Activated effector memory CD4-positive, alpha-beta T cell treated with Interleukin-2 at 50 U/mL for 16 hours (primary cell): Measurements from ENCODE around the gene SFN.
A peak's percentile ranks its signal among the peaks of the same experiment; 100 is the strongest.
"Not testable (repeated sequence)": the region's sequence is repeated elsewhere in the genome, so short reads cannot be mapped to it uniquely, and the experiment has no call there.

Experiments
- DNase-seq: peaks from one replicate; pipeline ENCODE4 v3.0.0-alpha.2; 2020

SFN gene

GRCh38 chr1:26862781-26863684, at the start of gene SFN:
SFN (plus strand) TSS chr1:26863149; CDS start chr1:26863213, 64 bp downstream.
- DNase-seq, result peak; percentile 47

DNA sequence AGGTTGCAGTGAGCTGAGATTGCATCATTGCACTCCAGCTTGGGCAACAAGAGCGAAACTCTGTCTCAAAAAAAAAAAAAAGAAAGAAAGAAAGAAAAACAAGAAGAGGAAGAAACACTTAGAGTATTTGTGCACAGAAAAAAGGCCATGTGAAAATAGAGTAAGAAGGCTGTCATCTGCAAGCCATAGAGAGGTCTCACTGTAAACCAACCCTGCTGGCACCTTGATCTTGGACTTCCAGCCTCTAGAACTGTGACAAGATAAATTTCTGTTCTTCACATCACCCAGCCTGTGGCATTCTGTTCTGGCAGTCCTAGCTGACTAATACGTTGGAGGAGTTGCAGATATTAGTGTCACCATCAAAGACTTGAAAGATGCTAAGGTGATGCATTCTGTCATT, 48.6 kb upstream of the SFN start:
- DNase-seq, result no peak

DNA sequence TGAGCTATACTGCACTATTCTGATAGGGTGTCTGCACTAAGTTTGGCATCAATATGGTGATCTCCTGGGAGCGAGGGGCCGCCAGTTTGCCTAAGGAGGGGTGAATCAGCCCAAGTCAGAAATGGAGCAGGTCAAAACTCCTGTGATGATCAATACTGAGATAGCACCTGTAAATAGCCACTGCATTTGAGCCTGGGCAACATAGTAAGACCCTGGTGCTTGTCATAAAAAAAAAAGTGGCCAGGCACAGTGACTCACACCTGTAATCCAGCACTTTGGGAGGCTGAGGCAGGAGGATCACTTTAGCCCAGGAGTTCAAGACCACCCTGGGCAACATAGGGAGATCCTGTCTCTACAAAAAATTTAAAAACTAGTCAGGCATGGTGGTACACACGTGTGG, 48.1 kb upstream of the SFN start:
- DNase-seq, result no peak

GRCh38 chr1:26820784-26821269, 42.1 kb upstream of the SFN start:
- DNase-seq, result no peak

DNA sequence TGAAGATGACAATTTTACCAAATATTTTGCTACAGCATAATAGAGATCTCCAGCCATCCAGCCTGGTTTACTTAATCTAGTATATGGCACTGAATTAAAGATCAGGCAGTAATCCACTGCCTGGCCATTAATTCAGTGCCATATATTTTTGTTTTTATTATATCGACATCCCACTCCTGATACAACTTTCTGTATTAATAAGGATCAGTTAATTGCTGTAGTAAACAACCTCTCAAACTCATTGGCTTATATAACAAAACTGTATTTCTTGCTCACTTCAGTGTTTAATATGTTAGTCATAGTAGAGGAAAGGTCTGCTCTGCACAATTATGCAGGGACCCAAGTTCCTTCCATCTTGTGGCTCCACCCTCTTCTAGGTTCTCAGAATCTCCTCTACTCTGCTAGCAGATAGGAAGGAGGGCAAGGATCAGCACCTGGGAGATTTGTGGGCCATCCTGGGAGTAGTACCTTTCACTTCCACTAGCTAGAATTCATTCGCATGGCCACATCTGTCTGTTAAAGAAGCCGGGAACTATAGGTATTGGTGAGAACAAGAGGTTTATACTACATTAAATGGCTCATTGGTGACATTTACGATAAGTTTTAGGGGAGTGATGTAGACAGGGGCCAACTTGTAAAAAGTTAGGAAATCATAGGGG, 40.1 kb upstream of the SFN start:
- DNase-seq, result no peak

DNA sequence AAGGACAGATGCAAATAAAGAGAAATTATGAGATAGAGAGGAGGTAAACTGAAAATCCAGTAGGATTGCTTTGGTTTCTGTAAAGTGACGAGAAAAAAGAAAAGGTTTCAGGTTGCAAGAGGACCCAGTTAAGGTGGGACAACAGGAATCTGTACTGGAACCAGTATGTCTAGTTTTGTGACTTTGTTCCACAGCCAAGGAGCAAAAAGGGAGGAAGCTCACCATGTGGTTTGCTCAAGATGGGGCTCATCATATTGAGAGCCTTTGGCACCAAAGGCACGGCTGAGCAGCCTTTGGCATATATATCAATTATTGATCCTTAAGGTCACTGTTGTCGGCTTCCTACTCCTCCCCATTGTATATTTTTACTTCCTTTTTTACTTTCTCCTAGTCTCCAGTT, 38.2 kb upstream of the SFN start:
- no peak for DNase-seq

DNA sequence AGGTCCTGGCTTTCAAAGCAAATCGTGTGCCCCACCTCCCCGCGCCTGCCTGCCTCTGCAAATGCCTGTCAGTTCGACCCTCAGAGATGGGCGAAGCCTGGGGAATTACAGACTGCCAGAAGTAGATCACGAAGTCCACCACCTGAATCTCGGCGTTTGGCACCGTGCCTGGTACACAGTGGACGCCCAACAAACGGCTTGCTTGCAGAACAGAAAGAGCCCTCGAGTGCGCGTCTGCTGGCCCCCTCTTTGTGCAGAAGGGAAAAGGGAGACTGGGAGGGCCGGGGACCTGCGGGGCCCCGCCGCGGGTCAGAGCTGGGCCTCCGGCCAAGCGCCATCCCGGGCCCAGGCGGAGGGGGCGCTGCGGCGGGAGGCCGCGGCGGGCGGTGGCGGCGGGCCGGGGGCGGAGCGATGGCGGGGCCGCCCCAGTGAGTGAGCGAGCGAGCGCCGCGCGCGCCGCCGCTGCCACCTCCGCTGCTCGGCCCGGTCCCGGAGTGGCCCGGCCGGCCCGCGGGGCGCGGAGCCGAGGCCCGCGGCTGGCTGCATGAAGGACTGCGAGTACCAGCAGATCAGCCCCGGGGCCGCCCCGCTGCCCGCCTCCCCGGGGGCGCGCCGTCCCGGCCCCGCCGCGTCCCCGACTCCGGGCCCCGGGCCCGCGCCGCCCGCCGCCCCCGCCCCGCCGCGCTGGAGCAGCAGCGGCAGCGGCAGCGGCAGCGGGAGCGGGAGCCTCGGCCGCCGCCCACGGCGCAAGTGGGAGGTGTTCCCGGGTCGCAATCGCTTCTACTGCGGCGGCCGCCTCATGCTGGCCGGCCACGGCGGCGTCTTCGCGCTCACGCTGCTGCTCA, 36.5 kb upstream of the SFN start, which contains the start of gene ZDHHC18:
Gene ZDHHC18 (plus strand): TSS at position 428 of the 845 bp plus-strand sequence. CDS start 117 bp downstream, at position 545.
- DNase-seq, result peak; percentile 71

GRCh38 chr1:26827106-26827604, 35.8 kb upstream of the SFN start:
- no peak for DNase-seq

GRCh38 chr1:26827663-26828062, 35.3 kb upstream of the SFN start:
- DNase-seq, result no peak

- DNase-seq, result no peak
Measured at GRCh38 chr1:26828411-26828991, 34.4 kb upstream of the SFN start.

- no peak for DNase-seq
Measured at GRCh38 chr1:26829184-26829911, 33.6 kb upstream of the SFN start.

DNA sequence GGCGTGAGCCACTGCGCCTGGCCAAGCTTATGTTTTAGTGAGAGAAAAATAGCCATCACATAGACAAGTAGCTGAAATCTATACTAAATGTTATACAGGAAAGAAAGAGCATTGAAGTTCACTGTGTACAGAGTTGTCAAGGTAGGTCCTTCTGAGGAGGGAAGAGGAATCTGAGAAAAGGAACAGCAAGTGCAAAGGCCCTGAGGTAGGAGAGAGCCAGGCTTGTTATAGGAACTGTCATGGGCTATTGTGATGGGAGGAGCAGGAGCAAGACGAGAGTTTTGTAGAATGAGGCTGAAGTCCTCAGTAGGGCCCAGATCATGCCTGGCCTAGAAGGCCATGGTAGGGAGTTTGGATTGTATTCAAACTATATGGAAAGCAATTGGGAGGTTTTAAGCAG, 31.9 kb upstream of the SFN start:
- DNase-seq, result no peak

GRCh38 chr1:26831546-26832248, 31.3 kb upstream of the SFN start:
- DNase-seq, result no peak

GRCh38 chr1:26832249-26832960, 30.5 kb upstream of the SFN start:
- DNase-seq, result no peak

DNA sequence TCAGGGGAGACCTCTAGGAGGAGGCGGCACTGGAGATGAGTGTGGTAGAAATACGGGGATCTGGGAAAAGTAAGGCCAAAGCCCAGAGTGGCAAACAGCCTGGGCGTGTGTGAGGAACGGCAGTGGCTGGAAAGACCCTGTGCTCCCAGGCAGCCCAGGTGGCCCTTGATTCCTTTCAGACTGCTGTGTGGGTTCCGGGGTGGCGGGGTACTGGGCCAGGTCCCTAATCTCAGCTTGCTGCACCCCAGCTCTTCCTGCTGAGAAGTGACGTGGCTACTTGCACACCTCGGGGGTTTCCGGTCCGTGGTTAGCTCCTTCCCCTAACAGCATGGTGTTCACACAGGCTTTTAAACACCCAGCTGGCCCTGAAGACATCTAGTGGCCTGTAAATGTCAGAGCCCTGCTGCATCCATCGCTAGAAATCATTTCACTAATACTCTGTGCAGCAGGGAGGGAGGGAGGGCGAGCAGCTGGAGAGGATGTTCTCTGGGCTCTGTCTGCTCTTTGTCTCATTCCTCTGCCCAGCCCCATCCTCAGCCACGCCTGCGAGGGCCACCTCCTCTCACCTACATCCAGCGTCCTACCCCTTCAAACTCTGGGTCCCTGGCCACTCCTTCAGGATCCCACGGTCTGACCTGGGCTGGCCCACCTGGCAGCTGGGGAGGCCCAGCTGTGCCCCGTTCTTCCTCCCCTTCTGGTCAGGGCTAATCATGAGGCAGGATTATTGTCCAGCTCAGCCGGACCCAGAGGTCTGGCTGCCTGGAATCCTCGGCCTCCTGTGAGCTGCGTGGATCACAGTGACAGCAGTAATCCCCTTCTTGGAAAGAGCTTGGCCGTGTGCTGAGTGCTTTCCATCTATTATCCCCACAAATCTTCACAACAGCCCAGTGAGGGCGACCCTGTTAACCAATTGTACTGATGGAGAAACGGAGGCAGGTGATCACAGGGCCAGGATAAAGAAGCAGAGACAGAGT, 29.2 kb upstream of the SFN start:
- DNase-seq, result peak; percentile 83

DNA sequence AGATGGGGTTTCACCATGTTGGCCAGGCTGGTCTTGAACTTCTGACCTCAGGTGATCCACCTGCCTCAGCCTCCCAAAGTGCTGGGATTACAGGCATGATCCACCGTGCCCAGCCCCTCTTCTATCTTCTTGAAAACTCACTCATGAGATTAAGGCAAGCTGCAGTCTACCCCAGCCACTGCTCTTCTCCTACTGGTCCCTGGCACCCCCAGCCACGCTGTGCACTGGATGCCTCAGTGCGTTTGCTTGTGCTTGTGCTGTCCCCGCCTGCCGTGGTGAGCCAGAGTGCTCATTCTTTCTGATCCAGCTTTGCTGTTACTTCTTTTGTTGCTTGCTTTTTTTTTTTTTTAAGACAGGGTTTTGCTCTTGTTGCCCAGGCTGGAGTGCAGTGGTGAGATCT, 25.3 kb upstream of the SFN start:
- DNase-seq, result not testable (repeated sequence)

- DNase-seq, result peak; percentile 34
Measured at GRCh38 chr1:26838474-26839338, 24.2 kb upstream of the SFN start.

DNA sequence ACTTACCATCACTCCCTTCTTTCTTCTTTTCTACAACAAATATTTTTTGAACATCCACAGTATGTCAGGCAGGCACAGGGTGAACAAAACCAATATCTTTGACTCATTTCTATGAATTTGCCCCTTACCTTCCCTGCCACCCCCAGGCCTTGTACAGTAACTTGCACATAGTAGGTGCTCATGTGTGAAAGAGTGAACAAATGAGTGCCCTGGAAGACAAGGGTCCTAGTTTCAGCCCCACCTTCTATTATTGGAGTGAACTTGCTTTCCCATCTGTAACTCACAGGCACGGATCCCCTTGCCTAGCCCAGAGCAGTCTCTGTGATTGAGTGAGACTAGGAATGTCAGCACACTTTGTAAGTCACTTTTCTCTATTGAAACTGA, 23.6 kb upstream of the SFN start:
- no peak for DNase-seq
